ENCODE results near the gene BCL7A.
A peak's percentile ranks its signal among the peaks of the same experiment; 100 is the strongest.

The BCL7A gene

DNA sequence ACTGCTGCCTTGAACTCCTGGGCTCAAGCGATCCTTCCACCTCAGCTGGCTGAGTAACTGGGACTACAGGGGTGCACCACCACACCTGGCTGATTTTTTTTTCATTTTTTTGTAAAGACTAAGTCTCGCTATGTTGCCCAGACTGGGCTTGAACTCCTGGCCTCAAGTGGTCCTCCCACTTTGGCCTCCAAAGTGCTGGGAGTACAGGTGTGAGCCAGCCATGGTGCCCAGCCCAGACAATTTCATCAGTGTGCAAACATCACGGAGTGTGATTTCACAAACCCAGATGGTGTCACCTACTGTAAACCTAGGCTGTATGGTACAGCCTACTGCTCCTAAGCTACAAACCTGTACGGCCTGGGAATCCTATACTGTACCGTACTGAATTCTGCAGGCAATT is 6.9 kb upstream of the BCL7A start:
- Histone ChIP-seq H3K27ac (ENCODE audit: low read depth, low read length, severe bottlenecking) (no peak overlapping the region), H3K36me3 (ENCODE audit: control insufficient read depth, insufficient read depth, low read length) (no peaks in the 10 kb centered on the region), H3K4me1 (ENCODE audit: control insufficient read depth, insufficient read depth, low read length, poor library complexity, severe bottlenecking) (no peaks in the 10 kb centered on the region), H3K4me3 (ENCODE audit: extremely low read depth, insufficient read depth, low read length, poor library complexity, severe bottlenecking) (no peak overlapping the region), H3K9me3 (ENCODE audit: control insufficient read depth, low read length) (peaks cover 12% of the 10 kb centered on the region)
- 90 to 96% methylated on average over 4 of the region's 5 CpGs for WGBS, 2 experiments (ENCODE audit: insufficient coverage in 2 of 2)

DNA sequence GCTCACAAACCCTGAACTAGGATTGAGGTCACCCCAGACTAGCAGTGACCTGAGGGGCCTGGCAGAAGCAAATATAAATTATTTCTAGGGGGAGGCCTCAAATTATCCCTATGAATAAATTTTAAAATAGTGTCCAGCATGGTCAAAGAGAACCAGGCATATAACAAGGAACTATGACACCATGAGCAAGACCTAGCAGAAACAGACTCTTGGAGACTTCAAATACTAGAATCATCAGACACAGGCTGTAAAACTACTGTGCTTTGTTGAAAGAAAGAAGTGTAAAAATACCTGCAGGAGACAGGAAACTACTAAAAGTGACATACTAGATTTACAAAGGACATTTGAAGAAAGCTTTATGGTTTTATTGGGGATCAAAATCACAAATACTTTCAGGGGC is 3.2 kb upstream of the BCL7A start:
- Histone ChIP-seq H3K27ac (ENCODE audit: low read depth, low read length, severe bottlenecking) (no peak overlapping the region), H3K4me3 (ENCODE audit: extremely low read depth, insufficient read depth, low read length, poor library complexity, severe bottlenecking) (no peak overlapping the region), H3K9me3 (ENCODE audit: control insufficient read depth, low read length) (peaks cover 12% of the 10 kb centered on the region), H3K4me1 (ENCODE audit: control insufficient read depth, insufficient read depth, low read length, poor library complexity, severe bottlenecking) (peaks cover 3% of the 10 kb centered on the region), H3K36me3 (ENCODE audit: control insufficient read depth, insufficient read depth, low read length) (no peaks in the 10 kb centered on the region)

DNA sequence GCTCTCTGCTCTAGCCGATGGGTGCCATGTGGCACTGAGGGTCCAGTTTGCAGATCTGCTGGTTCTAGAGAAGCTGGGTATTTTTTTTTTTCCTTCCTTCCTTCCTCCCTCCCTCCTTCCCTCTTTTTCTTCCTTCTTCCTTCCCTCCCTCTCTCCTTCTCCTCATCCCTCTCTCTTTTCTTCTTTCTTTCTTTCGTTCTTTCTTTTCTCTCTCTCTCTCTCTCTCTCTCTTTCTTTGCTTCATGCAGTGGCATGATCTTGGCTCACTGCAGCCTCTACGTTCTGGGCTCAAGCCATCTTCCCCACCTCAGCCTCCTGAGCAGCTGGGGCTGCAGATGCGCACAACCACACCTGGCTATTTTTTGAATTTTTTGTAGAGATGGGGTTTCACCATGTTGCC is 2.7 kb upstream of the BCL7A start:
- 95 to 100% methylated on average over 1 to 4 of the region's 4 CpGs for WGBS, 2 experiments (ENCODE audit: insufficient coverage in 2 of 2)
- H3K36me3 ChIP-seq (ENCODE audit: control insufficient read depth, insufficient read depth, low read length), result no peaks in the 10 kb centered on the region
- no peak overlapping the region for H3K27ac ChIP-seq (ENCODE audit: low read depth, low read length, severe bottlenecking)
- H3K4me1 ChIP-seq (ENCODE audit: control insufficient read depth, insufficient read depth, low read length, poor library complexity, severe bottlenecking), result peaks cover 7% of the 10 kb centered on the region
- no peak overlapping the region for H3K4me3 ChIP-seq (ENCODE audit: extremely low read depth, insufficient read depth, low read length, poor library complexity, severe bottlenecking)
- H3K9me3 ChIP-seq (ENCODE audit: control insufficient read depth, low read length), result peaks cover 12% of the 10 kb centered on the region

DNA sequence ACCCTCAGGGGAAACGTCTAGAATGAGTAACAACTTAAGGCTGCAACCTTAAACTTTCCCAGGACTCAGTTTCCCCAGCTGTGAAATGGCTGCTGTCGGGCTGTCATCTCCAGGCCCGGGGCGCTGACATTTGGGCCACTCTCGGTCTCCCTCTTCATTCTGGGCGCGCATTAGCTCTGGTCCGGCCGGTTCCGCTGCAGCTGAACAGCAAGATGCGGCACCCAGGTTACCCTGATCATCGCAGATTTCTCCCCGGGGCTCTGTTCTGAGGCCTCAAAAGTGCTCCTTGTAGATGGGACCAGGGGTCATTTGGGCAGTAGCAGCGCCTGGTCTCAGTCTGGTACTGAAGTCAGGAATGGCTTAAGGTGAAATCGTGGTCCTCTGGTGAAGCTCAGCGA is 890 bp upstream of the BCL7A start:
- Histone ChIP-seq H3K36me3 (ENCODE audit: control insufficient read depth, insufficient read depth, low read length) (no peaks in the 10 kb centered on the region), H3K9me3 (ENCODE audit: control insufficient read depth, low read length) (peaks cover 12% of the 10 kb centered on the region), H3K27ac (ENCODE audit: low read depth, low read length, severe bottlenecking) (no peak overlapping the region), H3K4me1 (ENCODE audit: control insufficient read depth, insufficient read depth, low read length, poor library complexity, severe bottlenecking) (peaks cover 11% of the 10 kb centered on the region), H3K4me3 (ENCODE audit: extremely low read depth, insufficient read depth, low read length, poor library complexity, severe bottlenecking) (peak overlapping the region; percentile 57)
- WGBS, 2 experiments (ENCODE audit: insufficient coverage in 2 of 2), result 83 to 86% methylated on average over 16 of the region's 16 CpGs

DNA sequence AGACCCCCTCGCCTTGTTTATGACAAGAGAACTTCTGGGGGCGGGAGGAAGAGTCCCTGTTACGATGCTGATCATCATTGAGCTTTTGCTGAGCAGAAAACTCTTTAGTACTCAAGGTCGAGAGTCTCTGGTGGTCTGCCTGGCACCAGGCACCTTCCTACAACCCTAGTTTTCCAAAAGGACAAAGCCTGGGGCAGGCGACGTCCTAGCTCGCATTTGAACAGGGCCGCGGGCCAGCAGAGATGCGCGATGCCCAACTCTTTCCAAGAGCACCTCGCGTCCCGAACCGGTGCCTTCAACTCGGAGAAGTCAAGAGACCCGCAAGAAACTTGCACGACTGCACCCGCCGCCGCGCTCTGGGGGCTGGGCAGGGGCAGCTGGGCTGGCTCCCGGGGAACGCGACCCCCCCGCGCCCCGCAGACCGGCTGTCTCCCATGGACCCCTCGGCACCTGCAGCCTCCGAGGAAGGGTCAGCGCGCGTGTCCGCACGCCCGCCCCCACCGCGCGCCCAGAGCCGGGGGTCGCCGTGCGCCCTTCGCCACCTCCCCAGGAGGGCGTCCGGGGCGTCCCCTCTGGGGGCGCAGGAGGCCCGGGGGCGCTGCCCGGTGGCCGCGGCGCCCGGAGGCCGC is 377 bp upstream of the BCL7A start:
- H3K4me3 ChIP-seq (ENCODE audit: extremely low read depth, insufficient read depth, low read length, poor library complexity, severe bottlenecking), result peak overlapping the region; percentile 57
- peaks cover 12% of the 10 kb centered on the region for H3K9me3 ChIP-seq (ENCODE audit: control insufficient read depth, low read length)
- WGBS, 2 experiments (ENCODE audit: insufficient coverage in 2 of 2), result 2 to 3% methylated on average over 34 to 36 of the region's 57 CpGs
- no peak overlapping the region for H3K27ac ChIP-seq (ENCODE audit: low read depth, low read length, severe bottlenecking)
- no peaks in the 10 kb centered on the region for H3K36me3 ChIP-seq (ENCODE audit: control insufficient read depth, insufficient read depth, low read length)
- peaks cover 11% of the 10 kb centered on the region for H3K4me1 ChIP-seq (ENCODE audit: control insufficient read depth, insufficient read depth, low read length, poor library complexity, severe bottlenecking)

DNA sequence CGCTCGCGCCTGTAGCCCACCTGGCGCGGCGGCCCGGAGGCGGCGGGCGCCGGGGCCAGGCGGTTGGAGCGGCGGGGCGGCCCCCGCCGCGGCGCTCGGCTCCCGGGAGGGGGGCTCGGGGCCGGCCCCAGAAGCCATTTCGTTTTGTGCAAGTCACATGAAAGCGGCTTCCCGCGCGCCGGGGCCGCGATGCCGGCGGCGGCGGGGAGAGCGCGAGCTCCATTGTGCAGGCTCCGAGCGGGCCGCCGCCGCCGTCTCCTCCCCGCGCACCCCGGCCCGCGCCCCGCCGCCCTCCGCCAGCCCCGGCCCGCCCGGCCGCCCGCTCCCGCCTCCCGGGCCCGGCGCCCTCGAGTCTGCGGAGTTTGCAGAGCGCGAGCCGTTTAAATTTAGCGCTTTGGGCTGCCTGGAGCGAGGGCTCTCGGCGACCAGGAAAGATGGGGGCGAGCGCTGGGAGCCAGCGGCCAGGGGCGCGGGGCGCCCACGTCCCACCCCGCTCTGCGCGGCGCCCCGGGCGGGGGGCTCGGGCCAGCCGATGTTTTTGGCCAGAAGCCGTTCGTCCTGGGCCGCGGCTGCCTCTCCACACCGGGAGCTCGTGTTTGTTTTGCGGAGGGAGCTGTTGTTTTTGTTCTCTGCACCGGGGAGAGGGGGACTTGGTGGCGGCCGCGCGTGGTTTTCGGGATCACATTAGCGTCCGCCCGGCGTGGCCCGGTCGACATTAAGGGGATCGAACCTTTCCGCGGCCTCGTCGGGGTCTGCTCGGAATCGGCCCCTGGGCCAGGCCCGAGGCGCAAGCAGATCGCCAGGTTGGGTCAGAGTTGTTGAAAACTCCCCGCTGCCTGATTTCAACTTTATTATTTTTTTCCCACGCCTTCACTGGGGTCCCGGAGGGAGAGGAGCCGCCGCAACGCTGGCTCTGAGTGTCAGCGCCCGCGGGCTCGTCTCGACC is 982 bp downstream of the BCL7A start:
- peak overlapping the region; percentile 62 for H3K4me3 ChIP-seq (ENCODE audit: extremely low read depth, insufficient read depth, low read length, poor library complexity, severe bottlenecking)
- peaks cover 11% of the 10 kb centered on the region for H3K4me1 ChIP-seq (ENCODE audit: control insufficient read depth, insufficient read depth, low read length, poor library complexity, severe bottlenecking)
- peaks cover 12% of the 10 kb centered on the region for H3K9me3 ChIP-seq (ENCODE audit: control insufficient read depth, low read length)
- H3K27ac ChIP-seq (ENCODE audit: low read depth, low read length, severe bottlenecking), result peak overlapping the region; percentile 53
- H3K36me3 ChIP-seq (ENCODE audit: control insufficient read depth, insufficient read depth, low read length), result no peaks in the 10 kb centered on the region
- WGBS, 2 experiments (ENCODE audit: insufficient coverage in 2 of 2), result 1% methylated on average over 82 to 92 of the region's 124 CpGs

DNA sequence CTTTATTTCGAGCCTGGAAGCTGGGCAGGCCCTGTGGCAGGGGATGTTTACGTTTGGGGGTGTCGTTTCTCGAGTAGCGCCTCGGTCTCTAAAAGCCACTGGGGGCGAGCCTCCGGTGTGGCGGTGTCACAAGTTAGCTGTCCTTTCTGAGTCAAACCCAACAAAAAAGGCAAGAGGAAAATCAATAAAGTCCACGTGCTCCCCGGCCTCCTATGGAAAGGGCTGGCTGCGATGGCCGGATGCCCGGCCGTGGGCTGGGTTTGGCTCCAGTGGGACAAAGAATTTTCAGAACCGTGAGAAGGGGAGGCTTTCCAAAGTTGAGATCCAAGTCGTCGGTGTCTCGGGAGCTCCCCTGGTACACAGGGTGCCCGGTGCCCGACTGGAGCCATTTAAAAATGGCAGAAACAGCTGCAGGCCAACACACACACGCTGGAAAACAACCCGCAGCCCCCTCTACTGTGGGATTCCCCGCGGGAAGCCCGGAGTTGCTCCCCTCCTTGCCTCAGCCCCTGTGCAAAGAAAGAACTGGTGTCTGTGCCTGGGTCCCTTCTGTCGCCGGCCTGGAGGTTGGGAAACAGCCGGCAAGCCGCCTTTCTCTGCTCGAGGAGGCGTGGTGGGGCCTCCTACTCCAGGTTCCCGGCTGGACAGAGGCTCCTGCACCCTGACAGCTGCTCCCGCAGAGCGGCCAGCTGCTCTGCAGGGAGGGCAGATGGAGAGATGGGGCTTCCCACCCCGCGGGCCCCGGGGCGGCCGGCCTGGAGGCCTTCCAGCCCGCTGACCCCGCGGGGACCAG is 1.9 kb downstream of the BCL7A start:
- 20 to 23% methylated on average over 43 of the region's 43 CpGs for whole genome bisulfite sequencing, 2 experiments (ENCODE audit: insufficient coverage in 2 of 2)
- peaks cover 11% of the 10 kb centered on the region for H3K4me1 ChIP-seq (ENCODE audit: control insufficient read depth, insufficient read depth, low read length, poor library complexity, severe bottlenecking)
- H3K4me3 ChIP-seq (ENCODE audit: extremely low read depth, insufficient read depth, low read length, poor library complexity, severe bottlenecking), result peak overlapping the region; percentile 62
- peaks cover 6% of the 10 kb centered on the region for H3K9me3 ChIP-seq (ENCODE audit: control insufficient read depth, low read length)
- peak overlapping the region; percentile 53 for H3K27ac ChIP-seq (ENCODE audit: low read depth, low read length, severe bottlenecking)
- H3K36me3 ChIP-seq (ENCODE audit: control insufficient read depth, insufficient read depth, low read length), result no peaks in the 10 kb centered on the region

DNA sequence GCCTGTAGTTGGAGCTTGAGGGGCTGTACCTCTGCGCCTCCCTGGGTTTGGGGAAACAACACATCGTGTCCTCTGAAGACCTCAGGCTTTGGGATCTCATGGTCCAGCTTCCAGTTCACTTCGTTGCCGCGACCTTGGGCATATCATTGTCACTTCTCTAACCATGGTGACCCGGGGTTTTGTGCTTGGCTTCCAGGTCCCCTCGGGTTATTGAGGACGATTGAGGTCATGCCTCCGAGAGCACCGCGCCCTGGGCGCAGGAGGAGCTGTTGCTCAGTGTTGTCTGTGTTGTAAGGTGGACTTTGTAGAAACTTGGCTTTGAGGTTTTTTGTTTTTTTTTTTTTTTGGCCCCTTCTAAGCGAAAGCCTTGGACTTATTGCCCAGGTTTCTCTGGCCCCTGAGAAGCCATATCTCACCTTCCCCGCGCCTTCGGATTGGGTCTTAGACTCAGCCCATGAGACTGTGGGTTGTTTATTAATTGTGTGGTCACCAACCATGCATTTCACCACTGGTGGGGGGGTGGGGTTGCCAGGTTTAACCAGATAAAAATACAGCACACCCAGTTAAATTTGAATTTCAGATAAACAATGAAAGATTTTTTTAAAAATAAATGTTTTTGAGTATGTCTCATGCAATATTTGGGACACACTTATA is 2.6 kb downstream of the BCL7A start:
- Histone ChIP-seq H3K9me3 (ENCODE audit: control insufficient read depth, low read length) (peaks cover under 1% of the 10 kb centered on the region), H3K36me3 (ENCODE audit: control insufficient read depth, insufficient read depth, low read length) (no peaks in the 10 kb centered on the region), H3K4me1 (ENCODE audit: control insufficient read depth, insufficient read depth, low read length, poor library complexity, severe bottlenecking) (peaks cover 11% of the 10 kb centered on the region), H3K4me3 (ENCODE audit: extremely low read depth, insufficient read depth, low read length, poor library complexity, severe bottlenecking) (no peak overlapping the region), H3K27ac (ENCODE audit: low read depth, low read length, severe bottlenecking) (no peak overlapping the region)
- WGBS, 2 experiments (ENCODE audit: insufficient coverage in 2 of 2), result 85% methylated on average over 11 to 12 of the region's 16 CpGs

DNA sequence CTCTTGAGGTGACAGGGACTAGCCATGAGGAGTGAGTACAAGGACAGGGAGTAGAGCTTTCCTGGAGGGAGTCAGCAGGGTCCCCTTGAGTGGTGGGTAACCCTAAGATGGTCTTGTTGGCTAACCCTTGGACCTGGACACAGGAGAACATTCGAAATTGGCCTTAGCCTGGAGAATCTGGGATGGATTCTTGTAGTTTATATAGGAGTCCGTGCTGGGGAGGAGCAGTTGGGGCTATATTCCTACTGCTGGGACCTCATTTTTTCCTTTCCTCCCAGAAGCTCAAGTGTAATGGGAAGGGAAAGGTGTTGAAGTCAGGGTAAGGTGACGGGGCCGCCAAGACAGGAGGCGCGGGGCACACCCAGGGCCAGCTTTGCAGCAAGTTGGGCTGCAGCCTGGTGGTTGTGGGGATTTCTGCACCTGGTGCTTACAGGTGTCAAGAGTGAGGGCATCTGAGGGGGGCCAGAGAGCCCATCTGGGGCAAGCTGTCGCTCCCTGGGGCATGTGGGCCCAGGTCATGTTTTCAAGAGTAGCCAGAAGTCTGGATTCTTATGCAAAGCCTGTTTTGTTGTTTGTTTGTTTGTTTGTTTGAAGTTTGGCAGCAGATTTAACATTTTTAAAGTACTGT is 5.1 kb downstream of the BCL7A start:
- WGBS, 2 experiments (ENCODE audit: insufficient coverage in 2 of 2), result 81 to 97% methylated on average over 5 to 6 of the region's 7 CpGs
- H3K4me3 ChIP-seq (ENCODE audit: extremely low read depth, insufficient read depth, low read length, poor library complexity, severe bottlenecking), result no peak overlapping the region
- H3K4me1 ChIP-seq (ENCODE audit: control insufficient read depth, insufficient read depth, low read length, poor library complexity, severe bottlenecking), result peaks cover 11% of the 10 kb centered on the region
- H3K27ac ChIP-seq (ENCODE audit: low read depth, low read length, severe bottlenecking), result no peak overlapping the region
- peaks cover 2% of the 10 kb centered on the region for H3K36me3 ChIP-seq (ENCODE audit: control insufficient read depth, insufficient read depth, low read length)
- no peaks in the 10 kb centered on the region for H3K9me3 ChIP-seq (ENCODE audit: control insufficient read depth, low read length)
